ENCODE measurements around the gene ZNF628.
A peak's percentile ranks its signal among the peaks of the same experiment; 100 is the strongest.

The ZNF628 gene

GRCh38 chr19:55487924-55488687 is 11.7 kb downstream of the ZNF628 start, which contains the start of gene SSC5D (continued):
- peak; percentile 76 for TF ChIP-seq ZNF398 (tag by site-specific recombination; IDR thresholded peaks at IDR 0.05)
- peak; percentile 81; the same call in 1 of the 2 replicates for TF ChIP-seq ZFP37 (tag by site-specific recombination; IDR thresholded peaks at IDR 0.05)
- 0 out of 2 replicates have a peak, but pooled peaks have one; percentile 24 for TF ChIP-seq ZBTB7A (tag by site-specific recombination; IDR thresholded peaks at IDR 0.05; ENCODE audit: low read depth)
- no peak for TF ChIP-seq ZNF354C (tag by site-specific recombination; IDR thresholded peaks at IDR 0.05; ENCODE audit: borderline replicate concordance, low read depth)
- TF ChIP-seq ZNF621 (tag by site-specific recombination; IDR thresholded peaks at IDR 0.05), result no peak
- TF ChIP-seq WT1 (tag by site-specific recombination; IDR thresholded peaks at IDR 0.05), result peak; percentile 13; the same call in 1 of the 2 replicates
- TF ChIP-seq KLF9 (tag by site-specific recombination; IDR thresholded peaks at IDR 0.05; ENCODE audit: low read depth), result no peak
- TF ChIP-seq ZNF366 (tag by site-specific recombination; conservative IDR thresholded peaks at IDR 0.05), result peak; percentile 71
- peak; percentile 42; the same call in 1 of the 2 replicates for TF ChIP-seq ZBTB48 (tag by site-specific recombination; IDR thresholded peaks at IDR 0.05)
- no peak for TF ChIP-seq REPIN1 (tag by site-specific recombination; IDR thresholded peaks at IDR 0.05; ENCODE audit: low read depth)
- TF ChIP-seq ZSCAN4 (tag by site-specific recombination; IDR thresholded peaks at IDR 0.05), result peak; percentile 31; the same call in 1 of the 2 replicates
- 0 out of 2 replicates have a peak, but pooled peaks have one; percentile 5 for TF ChIP-seq ZFHX2 (tag by site-specific recombination; conservative IDR thresholded peaks at IDR 0.05)
- no peak for TF ChIP-seq SCRT2 (tag by site-specific recombination; IDR thresholded peaks at IDR 0.05)
- 0 out of 2 replicates have a peak, but pooled peaks have one; percentile 1 for TF ChIP-seq ZNF843 (tag by site-specific recombination; IDR thresholded peaks at IDR 0.05)
- TF ChIP-seq ZNF132 (tag by site-specific recombination; IDR thresholded peaks at IDR 0.05; ENCODE audit: borderline replicate concordance), result no peak
- TF ChIP-seq ZNF26 (tag by site-specific recombination; IDR thresholded peaks at IDR 0.05), result no peak
- TF ChIP-seq ZNF623 (tag by site-specific recombination; IDR thresholded peaks at IDR 0.05), result peak; percentile 28
- TF ChIP-seq ZNF701 (tag by site-specific recombination; IDR thresholded peaks at IDR 0.05), result no peak
- TF ChIP-seq ZNF433 (tag by site-specific recombination; IDR thresholded peaks at IDR 0.05; ENCODE audit: low read depth), result no peak
- TF ChIP-seq KLF16 (tag by site-specific recombination; IDR thresholded peaks at IDR 0.05), result peak; percentile 1; the same call in 1 of the 2 replicates

GRCh38 chr19:55488986-55489710 is 12.7 kb downstream of the ZNF628 start:
- Histone ChIP-seq H3K4me3 (ENCODE audit: low read depth, low read length) (no peak overlapping the region), H3K9me3 (ENCODE audit: control insufficient read depth, insufficient read depth, low read depth, low read length) (no peaks in the 10 kb centered on the region), H3K4me1 (ENCODE audit: control insufficient read depth, insufficient read depth, low read length) (peaks cover 23% of the 10 kb centered on the region), H3K36me3 (ENCODE audit: control insufficient read depth in 2 of 2, insufficient read depth in 1 of 2, low read length in 2 of 2) (no peaks in the 10 kb centered on the region), H3K27ac (ENCODE audit: extremely low read depth, low read depth, low read length) (no peak overlapping the region)
- CTCF ChIA-PET, result interaction anchor here (1.1 to 4.4 kb wide), 3 partner anchors 15 to 165 kb away, joined by 8 to 28 read pairs (median 8); no protein-coding TSS in a partner anchor
- TF ChIP-seq ZNF704 (tag by site-specific recombination; IDR thresholded peaks at IDR 0.05) (no peak), PBX3 (CRISPR knock-in tag; IDR thresholded peaks at IDR 0.05) (peak; percentile 36; the same call in 1 of the 2 replicates)
- POLR2A ChIA-PET, result interaction anchor here (2.5 kb wide), 1 partner anchor 13 kb away, joined by 24 read pairs; the partner anchor contains the start of gene ZNF628

Measured in HEK293 (cell line).